Heart left ventricle (tissue), 16 donors: ENCODE data around the gene FNDC4. TPM values are rescaled to one million over a fixed set of nuclear protein-coding genes. Genes with fewer than 3 reads are reported as not detected.

Experiments used
- ATAC-seq, 4 donors: fragments of 200-7000 bp; cut with Tn5 transposase; one replicate each; pipeline ENCODE4 v1.9.1; 2020 to 2022; ENCODE audit warnings: moderate library complexity in 4 of 4, mild to moderate bottlenecking in 3 of 4, moderate number of reproducible peaks in 1 of 4
- DNase-seq, 5 donors: peaks; one replicate each; pipeline ENCODE4 v3.0.0-alpha.2; 2020
- H3K27ac ChIP-seq, 12 donors: fragments of 200-600 bp; sonication (generic) in 4 of 12; one replicate each; pipeline versions ENCODE4 v1.5.0 to v1.8.0; 2016 to 2022; ENCODE audit warnings: mild to moderate bottlenecking in 2 of 12
- H3K27me3 ChIP-seq, 9 donors: fragments of 200-600 bp; sonication (generic) in 2 of 9; one replicate each; pipeline versions ENCODE4 v1.5.1 to v1.8.0; 2016 to 2022; ENCODE audit warnings: mild to moderate bottlenecking in 3 of 9
- H3K36me3 ChIP-seq, 9 donors: fragments of 200-600 bp; sonication (generic) in 2 of 9; one replicate each; pipeline versions ENCODE4 v1.5.0 to v1.8.0; 2018 to 2022; ENCODE audit warnings: mild to moderate bottlenecking in 2 of 9
- H3K4me1 ChIP-seq, 12 donors: fragments of 200-600 bp; sonication (generic) in 4 of 12; one replicate each; pipeline versions ENCODE4 v1.5.0 to v1.8.0; 2016 to 2022; ENCODE audit warnings: mild to moderate bottlenecking in 3 of 12
- H3K4me3 ChIP-seq, 12 donors: fragments of 200-600 bp; sonication (generic) in 4 of 12; one replicate each; pipeline versions ENCODE4 v1.5.0 to v1.8.0; 2017 to 2022; ENCODE audit warnings: mild to moderate bottlenecking in 9 of 12, moderate library complexity in 4 of 12
- H3K9me3 ChIP-seq, 12 donors: fragments of 200-600 bp; sonication (generic) in 4 of 12; one replicate each; pipeline versions ENCODE4 v1.5.0 to v1.8.0; 2016 to 2022; ENCODE audit warnings: mild to moderate bottlenecking in 1 of 12
- CTCF ChIP-seq, 12 donors: fragments of 200-600 bp; sonication (generic) in 4 of 12; IDR thresholded peaks; one replicate each; pipeline versions ENCODE4 v1.5.0 to v1.8.0; 2018 to 2022; ENCODE audit warnings: antibody characterized with exemption in 12 of 12, mild to moderate bottlenecking in 5 of 12
- POLR2A ChIP-seq, 2 donors: fragments of 450-650 bp; IDR thresholded peaks; one replicate each; pipeline ENCODE4 v1.6.1; 2017; ENCODE audit warnings: antibody characterized with exemption in 2 of 2, mild to moderate bottlenecking in 2 of 2, moderate library complexity in 2 of 2
- WGBS, 4 donors: extraction: QIAGEN DNeasy Blood & Tissue Kit in 2 of 4; methylation state at CpG; one replicate each; pipeline versions ENCODE4 v1.1.5 to v1.1.7; 2013 to 2018; 5-methylcytosine and 5-hydroxymethylcytosine counted together
- intact Hi-C, 10 donors: fragments of 100-400 bp; cut with DNase I; formaldehyde crosslinking; loops; one replicate each; pipeline versions ENCODE4 v1.11.1 to v1.14.2; 2022
- polyA plus RNA-seq, 2 donors: library from polyadenylated mRNA; stranded (reverse); fragments of 200-250 nt; gene quantifications; one replicate each; pipeline ENCODE4 v1.2.3, GENCODE V29; 2013
- total RNA-seq, 9 donors: library from RNA; depleted of rRNA in 2 of 9; stranded (reverse); fragments of >200 nt in 2 of 9; fragmentation: NEBNext Ultra II Directional in 3 of 9; extraction: Animal tissue kit (Norgen Biotek cat#: 25700) in 3 of 9; gene quantifications; one replicate each; pipeline versions ENCODE4 v1.1.0 to v1.2.4, GENCODE V29; 2016 to 2023
- donor health status: ischemic (EF 13 %, LVEDD 7.1; RV severe dilation, severe dysfunction).
- donor health status: healthy with polysubstance abuse.
- donor health status: DM: no; HTN: yes; CAD: no.
- donor health status: DM: no; HTN: no; CAD: no.
- donor health status: ischemic (EF 25% LVEDD 6.9; RV normal size, moderate dysfunction).
- donor health status: ischemic (EF 25% LVEDD 5.7; RV mildly dilated, moderate dysfunction).
- donor health status: healthy.
- donor health status: DM: yes; HTN: yes; CAD: no.
- donor health status: ischemic (EF 35%, LVEDD 5.7; RV mildly dilated, moderate dysfunction).
- donor health status: nonischemic (EF 11% LVEDD 7.7; RV severe dilation, severe dysfunction).
- donor health status: DM: yes; HTN: yes; CAD: no.
- donor health status: PGD.
- donor health status: ischemic (EF 29% LVEDD 5.4; RV normal size, mild dysfunction).
- donor health status: nonischemic (EF 23%, LVEDD 6.1; RV moderate dilation, normal function).

FNDC4 gene
- total and polyA plus RNA-seq, 11 donors = 1.0 to 10.5 (median 3.1) TPM

- ATAC-seq (no peak), DNase-seq (no peak)
- Histone ChIP-seq H3K27me3 (peaks cover 0 to 32% (median 8%) of the 10 kb centered on the region in 9 donors), H3K4me1 (peaks cover 0 to 22% (median 5%) of the 10 kb centered on the region in 12 donors), H3K36me3 (no peaks in the 10 kb centered on the region), H3K27ac (no peak overlapping the region), H3K4me3 (no peak overlapping the region), H3K9me3 (no peaks in the 10 kb centered on the region)
- no peak for TF ChIP-seq CTCF (IDR thresholded peaks at IDR 0.05)
- TF ChIP-seq POLR2A (IDR thresholded peaks at IDR 0.05) = no peak
- WGBS, 4 donors = 72 to 85% (median 81%) methylated on average over 4 of the region's 4 CpGs
- intact Hi-C loops = loop anchor here in 3 of 10 donors (5.0 to 10.0 kb wide), 3 partner anchors 85 to 128 kb away; partner anchors contain the start of genes ZNF512 (in 2 of the 3), CCDC121 (in 1 of the 3) and GPN1 (in 1 of the 3)
Observed at GRCh38 chr2:27497288-27497627, 2.3 kb upstream of the FNDC4 start.

- Histone ChIP-seq H3K27ac (no peak within 1 kb of the TSS), H3K36me3 (no peaks in the 10 kb centered on the region), H3K27me3 (peaks cover 0 to 32% (median 8%) of the 10 kb centered on the region in 9 donors), H3K4me1 (peaks cover 0 to 22% (median 5%) of the 10 kb centered on the region in 12 donors), H3K9me3 (no peaks in the 10 kb centered on the region), H3K4me3 (peak within 1 kb of the TSS in 2 of 12 donors; percentile 67 to 72)
- WGBS, 4 donors = 54 to 67% (median 63%) methylated on average over 11 to 12 of the region's 12 CpGs
- ATAC-seq (peak in 2 of 4 donors; percentile 32 to 41), DNase-seq (peak in 1 of 5 donors; percentile 28)
- intact Hi-C loops = loop anchor here in 3 of 10 donors (5.0 to 10.0 kb wide), 3 partner anchors 86 to 128 kb away; partner anchors contain the start of genes ZNF512 (in 2 of the 3), CCDC121 (in 1 of the 3) and GPN1 (in 1 of the 3)
- TF ChIP-seq CTCF (IDR thresholded peaks at IDR 0.05) = no peak
- no peak for TF ChIP-seq POLR2A (IDR thresholded peaks at IDR 0.05)
Observed at GRCh38 chr2:27496357-27497287, 1.6 kb upstream of the FNDC4 start, which contains the start of gene GCKR. Gene GCKR, plus strand, starts transcription at chr2:27496839. Its CDS starts 66 bp downstream, at chr2:27496905.

DNA sequence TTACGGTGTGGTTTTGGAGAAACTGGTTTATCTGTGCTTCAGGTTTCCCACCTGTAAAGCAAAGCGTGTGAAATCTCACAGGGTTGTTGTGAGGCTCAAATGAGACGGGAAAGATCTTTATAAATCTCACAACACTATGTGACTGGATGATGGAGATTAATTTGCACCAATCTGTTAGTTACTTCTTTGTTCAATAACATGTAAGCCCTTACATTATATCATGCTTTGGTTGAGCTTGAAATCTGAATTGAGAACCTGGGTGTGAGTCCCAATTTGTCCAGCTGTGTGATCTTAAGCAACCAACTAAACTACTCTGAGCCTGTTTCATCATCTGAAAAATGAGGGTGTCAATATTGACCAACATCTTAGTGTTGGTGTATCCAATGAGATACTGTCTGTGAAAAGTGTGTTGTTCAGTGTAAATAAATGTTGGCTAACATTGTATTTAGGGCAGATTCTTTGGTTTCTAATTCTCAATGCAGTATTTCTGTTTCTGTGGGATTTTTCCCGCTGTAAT is 898 bp upstream of the FNDC4 start:
- no peak for DNase-seq
- peaks cover 0 to 22% (median 5%) of the 10 kb centered on the region in 12 donors for H3K4me1 ChIP-seq
- intact Hi-C loops = loop anchor here in 3 of 10 donors (5.0 to 10.0 kb wide), 3 partner anchors 86 to 129 kb away; partner anchors contain the start of genes ZNF512 (in 2 of the 3), CCDC121 (in 1 of the 3) and GPN1 (in 1 of the 3)
- 58 to 81% (median 70%) methylated on average over 4 of the region's 4 CpGs for WGBS, 4 donors
- peaks cover 0 to 32% (median 8%) of the 10 kb centered on the region in 9 donors for H3K27me3 ChIP-seq
- H3K9me3 ChIP-seq = no peaks in the 10 kb centered on the region
- no peaks in the 10 kb centered on the region for H3K36me3 ChIP-seq
- TF ChIP-seq POLR2A (IDR thresholded peaks at IDR 0.05) (no peak), CTCF (IDR thresholded peaks at IDR 0.05) (no peak)
- ATAC-seq = no peak
- peak overlapping the region in 2 of 12 donors; percentile 67 to 72 for H3K4me3 ChIP-seq
- H3K27ac ChIP-seq = no peak overlapping the region
